Measurements from ENCODE around the gene TENT5C.

DNA sequence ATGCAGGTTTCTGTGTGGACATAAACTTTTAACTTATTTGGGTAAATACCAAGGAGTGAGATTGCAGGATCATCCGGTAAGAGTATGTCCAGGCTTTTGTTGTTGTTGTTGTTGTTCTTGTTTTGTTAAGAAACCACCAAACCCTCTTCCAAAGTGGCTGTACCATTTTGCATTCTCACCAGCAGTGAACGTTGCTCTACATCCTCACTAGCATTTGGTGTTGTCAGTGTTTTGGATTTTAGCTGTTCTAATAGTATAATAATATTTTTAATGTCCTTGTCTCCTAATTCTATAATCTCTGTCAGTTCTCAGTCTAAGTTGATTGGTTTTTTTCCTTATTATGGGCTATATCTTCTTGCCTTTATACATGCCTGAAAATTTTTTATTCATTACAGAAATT lies 37.8 kb downstream of the TENT5C start:
- TF ChIP-seq, protein P1, sequence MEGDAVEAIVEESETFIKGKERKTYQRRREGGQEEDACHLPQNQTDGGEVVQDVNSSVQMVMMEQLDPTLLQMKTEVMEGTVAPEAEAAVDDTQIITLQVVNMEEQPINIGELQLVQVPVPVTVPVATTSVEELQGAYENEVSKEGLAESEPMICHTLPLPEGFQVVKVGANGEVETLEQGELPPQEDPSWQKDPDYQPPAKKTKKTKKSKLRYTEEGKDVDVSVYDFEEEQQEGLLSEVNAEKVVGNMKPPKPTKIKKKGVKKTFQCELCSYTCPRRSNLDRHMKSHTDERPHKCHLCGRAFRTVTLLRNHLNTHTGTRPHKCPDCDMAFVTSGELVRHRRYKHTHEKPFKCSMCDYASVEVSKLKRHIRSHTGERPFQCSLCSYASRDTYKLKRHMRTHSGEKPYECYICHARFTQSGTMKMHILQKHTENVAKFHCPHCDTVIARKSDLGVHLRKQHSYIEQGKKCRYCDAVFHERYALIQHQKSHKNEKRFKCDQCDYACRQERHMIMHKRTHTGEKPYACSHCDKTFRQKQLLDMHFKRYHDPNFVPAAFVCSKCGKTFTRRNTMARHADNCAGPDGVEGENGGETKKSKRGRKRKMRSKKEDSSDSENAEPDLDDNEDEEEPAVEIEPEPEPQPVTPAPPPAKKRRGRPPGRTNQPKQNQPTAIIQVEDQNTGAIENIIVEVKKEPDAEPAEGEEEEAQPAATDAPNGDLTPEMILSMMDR (IDR thresholded peaks at IDR 0.05): no peak
- no peak for TF ChIP-seq POLR2AphosphoS5 (IDR thresholded peaks at IDR 0.05)
- TF ChIP-seq EP300 (IDR thresholded peaks at IDR 0.05): no peak

Measured in suprapubic skin (tissue), 4 donors.